GM19043 (cell line): ENCODE measurements around the gene ARPC2.

Source experiments
- ATAC-seq: cut with Tn5 transposase; IDR thresholded peaks from one replicate; pipeline ENCODE4 v1.9.1; 2021; ENCODE audit warnings: low read depth; ENCODE audit not compliant: unreplicated experiment

Gene ARPC2

GRCh38 chr2:218216336-218216673, 684 bp upstream of the ARPC2 start:
- ATAC-seq: no peak

- no peak for ATAC-seq
These were observed 625 bp downstream of the ARPC2 start for GRCh38 chr2:218217360-218218267.

GRCh38 chr2:218218268-218219185, 1.5 kb downstream of the ARPC2 start:
- peak; percentile 41 for ATAC-seq

- ATAC-seq: no peak
These were observed 2.9 kb downstream of the ARPC2 start for GRCh38 chr2:218219934-218220333.

GRCh38 chr2:218221000-218221399, 4.0 kb downstream of the ARPC2 start:
- no peak for ATAC-seq

GRCh38 chr2:218223046-218223445, 6.1 kb downstream of the ARPC2 start:
- no peak for ATAC-seq

GRCh38 chr2:218224186-218224585, 7.2 kb downstream of the ARPC2 start:
- no peak for ATAC-seq

- no peak for ATAC-seq
These were observed 9.9 kb downstream of the ARPC2 start for GRCh38 chr2:218226903-218227302.

- no peak for ATAC-seq
These were observed 11.5 kb downstream of the ARPC2 start for GRCh38 chr2:218228366-218229090.

- ATAC-seq: peak; percentile 88
These were observed 12.2 kb downstream of the ARPC2 start for GRCh38 chr2:218229239-218229638.

- ATAC-seq: no peak
These were observed 12.9 kb downstream of the ARPC2 start for GRCh38 chr2:218229851-218230250.

GRCh38 chr2:218230882-218231281, 13.9 kb downstream of the ARPC2 start:
- ATAC-seq: peak; percentile 56

GRCh38 chr2:218233543-218233942, 16.6 kb downstream of the ARPC2 start:
- no peak for ATAC-seq

- no peak for ATAC-seq
These were observed 17.5 kb downstream of the ARPC2 start for GRCh38 chr2:218234521-218234920.

GRCh38 chr2:218235017-218235416, 18.0 kb downstream of the ARPC2 start:
- ATAC-seq: no peak

- ATAC-seq: no peak
These were observed 19.8 kb downstream of the ARPC2 start for GRCh38 chr2:218236829-218237228.

- no peak for ATAC-seq
These were observed 21.9 kb downstream of the ARPC2 start for GRCh38 chr2:218238887-218239286.

- no peak for ATAC-seq
These were observed 27.2 kb downstream of the ARPC2 start for GRCh38 chr2:218244204-218244603.

GRCh38 chr2:218244665-218245064, 27.7 kb downstream of the ARPC2 start:
- ATAC-seq: no peak

- ATAC-seq: no peak
These were observed 28.2 kb downstream of the ARPC2 start for GRCh38 chr2:218245214-218245613.

- no peak for ATAC-seq
These were observed 32.7 kb downstream of the ARPC2 start for GRCh38 chr2:218249691-218250090.
